ENCODE measurements around the gene NOS1AP.

DNA sequence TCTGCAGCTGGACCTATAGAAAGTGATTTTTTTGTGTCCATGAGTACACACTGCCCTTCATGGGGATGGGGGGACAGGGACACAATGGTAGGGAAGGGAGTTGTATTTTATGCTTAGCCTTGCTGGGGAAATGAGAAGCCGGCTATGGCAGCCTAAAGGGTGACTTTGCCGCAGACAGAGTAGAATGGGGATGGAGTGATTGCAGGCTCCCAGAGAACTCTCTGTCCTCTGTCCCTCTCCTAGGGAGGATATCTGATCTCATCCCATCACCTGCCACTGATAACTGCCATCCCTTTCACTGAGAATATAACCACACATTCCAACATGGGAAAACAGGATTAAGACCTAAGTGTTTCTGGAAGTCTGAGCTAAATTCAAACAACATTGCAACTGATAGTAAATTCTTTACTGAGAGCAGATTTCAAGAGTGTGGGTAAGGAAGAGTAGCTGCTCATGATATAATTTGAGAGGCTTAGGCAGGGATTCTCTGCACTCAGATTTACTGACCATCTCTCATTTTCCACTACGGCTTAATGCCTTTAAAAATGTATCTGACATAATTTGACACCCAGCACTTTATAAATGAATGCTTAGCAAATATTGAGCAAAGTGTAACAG lies 328.6 kb downstream of the NOS1AP start:
- TF ChIP-seq POLR2A (IDR thresholded peaks at IDR 0.05; ENCODE audit: low read depth, low read length) (no peak), POLR2AphosphoS5 (IDR thresholded peaks at IDR 0.05; ENCODE audit: low read depth, low read length) (no peak)
